ENCODE data around the gene PEPD. TPM values are rescaled to one million over a fixed set of nuclear protein-coding genes. Genes with fewer than 3 reads are reported as not detected.

Gene PEPD
- total and polyA plus RNA-seq, 2 of the 4 experiments (the other 2 are of a cell fraction): 36.7 to 88.4 TPM

DNA sequence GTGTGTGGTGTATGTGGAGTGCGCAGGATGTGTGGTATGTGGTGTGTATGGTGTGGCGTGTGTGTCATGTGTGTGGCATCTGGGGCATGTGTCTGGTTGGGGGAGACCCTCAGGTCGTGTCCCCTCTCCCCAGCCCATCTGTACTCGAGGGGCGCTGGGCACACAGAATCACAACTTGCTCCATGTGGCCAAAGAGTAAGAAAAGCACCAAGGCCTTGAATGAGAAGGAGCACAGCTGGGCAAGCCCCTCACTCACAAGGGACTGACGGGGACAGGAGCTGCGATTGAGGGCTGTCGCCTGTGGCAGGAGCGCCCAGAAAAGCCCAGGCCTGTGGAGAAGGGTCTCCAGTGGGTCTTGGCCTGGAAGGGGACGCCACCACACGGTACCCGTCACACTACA, 62.8 kb downstream of the PEPD start:
- Histone ChIP-seq H3K4me3 (ENCODE audit: insufficient read depth, low read depth, low read length) (no peak overlapping the region), H3K27me3 (ENCODE audit: control insufficient read depth, insufficient read depth, low read length) (no peaks in the 10 kb centered on the region), H2BK120ac (ENCODE audit: low read depth, low read length) (no peak overlapping the region), H3K9me1 (ENCODE audit: insufficient read depth, low read length) (peaks cover 10% of the 10 kb centered on the region), H3K9me3 (ENCODE audit: control insufficient read depth, insufficient read depth, low read length) (no peaks in the 10 kb centered on the region), H2AK5ac (ENCODE audit: low read depth, low read length) (no peak overlapping the region), H3K18ac (ENCODE audit: low read depth, low read length) (no peak overlapping the region), H2BK5ac (ENCODE audit: low read depth, low read length, poor library complexity, severe bottlenecking) (peak overlapping the region; percentile 76), H4K5ac (ENCODE audit: low read depth, low read length) (no peak overlapping the region), H2AK9ac (replicated peaks; ENCODE audit: low read depth, low read length, poor library complexity) (no peak overlapping the region), H4K8ac (ENCODE audit: low read depth in 2 of 2, low read length in 2 of 2) (no peak overlapping the region), H3K79me1 (ENCODE audit: low read depth in 1 of 2, low read length in 2 of 2) (0 out of 4 replicates have a peak, but pooled peaks cover 0 to 4% of the 10 kb centered on the region in 2 experiments), H3K4me1 (ENCODE audit: control insufficient read depth, insufficient read depth, low read length) (no peaks in the 10 kb centered on the region), H2BK20ac (ENCODE audit: low read depth, low read length) (no peak overlapping the region), H3K14ac (replicated peaks; ENCODE audit: low read depth, low read length) (no peak overlapping the region), H3K56ac (ENCODE audit: extremely low read depth, insufficient read depth, low read length) (no peak overlapping the region), H3K27ac (ENCODE audit: insufficient read depth, low read length) (no peak overlapping the region), H3K4ac (ENCODE audit: low read depth, low read length) (no peak overlapping the region), H3K36me3 (ENCODE audit: control insufficient read depth, insufficient read depth, low read length) (peaks cover 1% of the 10 kb centered on the region; the same call in 1 of the 2 replicates), H4K91ac (ENCODE audit: insufficient read depth, low read depth, low read length) (no peak overlapping the region), H2AFZ (replicated peaks; ENCODE audit: low read length, poor library complexity) (no peak overlapping the region), H2BK15ac (ENCODE audit: low read depth, low read length) (no peak overlapping the region), H3K23ac (ENCODE audit: low read depth, low read length) (no peak overlapping the region), H3K9ac (ENCODE audit: low read depth, low read length) (no peak overlapping the region), H4K20me1 (ENCODE audit: insufficient read depth, low read length) (no peaks in the 10 kb centered on the region), H3K4me2 (ENCODE audit: low read depth, low read length) (no peak overlapping the region)
- BruUV-seq (replicated peaks): no TSS peak
- no peak for ATAC-seq (ENCODE audit: low read depth)
- dilution Hi-C loops (cut with HindIII; ENCODE audit: low sequenced_read_pairs, unreplicated experiment): no loop called here
- in situ Hi-C loops (cut with MboI; ENCODE audit: low sequenced_read_pairs): no loop called here
- POLR2A ChIA-PET (ENCODE audit: unreplicated experiment): no interaction called here
- CTCF ChIA-PET: no interaction called here
- WGBS, 2 experiments (ENCODE audit: extremely low coverage in 2 of 2, insufficient read length in 1 of 2): no CpG with 5 or more reads among the region's 12 CpGs
- no peak for DNase-seq
- no peak for TF ChIP-seq FOS (IDR thresholded peaks at IDR 0.05; ENCODE audit: low read depth, low read length)
- no peak for TF ChIP-seq RAD21 (IDR thresholded peaks at IDR 0.05; ENCODE audit: low read length)
- no peak for TF ChIP-seq BHLHE40 (IDR thresholded peaks at IDR 0.05; ENCODE audit: low read depth, low read length)
- no peak for TF ChIP-seq MXI1 (IDR thresholded peaks at IDR 0.05; ENCODE audit: borderline replicate concordance, low read depth, low read length)
- no peak for TF ChIP-seq RFX5 (IDR thresholded peaks at IDR 0.05; ENCODE audit: low read depth, low read length)
- TF ChIP-seq MAFK (IDR thresholded peaks at IDR 0.05; ENCODE audit: low read depth, low read length): no peak
- no peak for TF ChIP-seq SMC3 (IDR thresholded peaks at IDR 0.05; ENCODE audit: low read depth, low read length)
- TF ChIP-seq, protein P1, sequence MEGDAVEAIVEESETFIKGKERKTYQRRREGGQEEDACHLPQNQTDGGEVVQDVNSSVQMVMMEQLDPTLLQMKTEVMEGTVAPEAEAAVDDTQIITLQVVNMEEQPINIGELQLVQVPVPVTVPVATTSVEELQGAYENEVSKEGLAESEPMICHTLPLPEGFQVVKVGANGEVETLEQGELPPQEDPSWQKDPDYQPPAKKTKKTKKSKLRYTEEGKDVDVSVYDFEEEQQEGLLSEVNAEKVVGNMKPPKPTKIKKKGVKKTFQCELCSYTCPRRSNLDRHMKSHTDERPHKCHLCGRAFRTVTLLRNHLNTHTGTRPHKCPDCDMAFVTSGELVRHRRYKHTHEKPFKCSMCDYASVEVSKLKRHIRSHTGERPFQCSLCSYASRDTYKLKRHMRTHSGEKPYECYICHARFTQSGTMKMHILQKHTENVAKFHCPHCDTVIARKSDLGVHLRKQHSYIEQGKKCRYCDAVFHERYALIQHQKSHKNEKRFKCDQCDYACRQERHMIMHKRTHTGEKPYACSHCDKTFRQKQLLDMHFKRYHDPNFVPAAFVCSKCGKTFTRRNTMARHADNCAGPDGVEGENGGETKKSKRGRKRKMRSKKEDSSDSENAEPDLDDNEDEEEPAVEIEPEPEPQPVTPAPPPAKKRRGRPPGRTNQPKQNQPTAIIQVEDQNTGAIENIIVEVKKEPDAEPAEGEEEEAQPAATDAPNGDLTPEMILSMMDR (conservative IDR thresholded peaks at IDR 0.05; ENCODE audit: low read depth, low read length): no peak
- TF ChIP-seq NFE2L2 (IDR thresholded peaks at IDR 0.05; ENCODE audit: low read depth, low read length): no peak
- intact Hi-C loops (cut with micrococcal nuclease): no loop called here
